ENCODE data around the gene NOVA2. TPM values are rescaled to one million over a fixed set of nuclear protein-coding genes. Genes with fewer than 3 reads are reported as not detected.

The NOVA2 gene
- total RNA-seq, 2 donors from 2014 or later: 1.5 to 3.9 TPM

- Histone ChIP-seq H3K4me3 (no peak overlapping the region), H3K27me3 (no peaks in the 10 kb centered on the region)
Measured at GRCh38 chr19:45985321-45985720, 11.7 kb upstream of the NOVA2 start.

GRCh38 chr19:45981350-45981749 is 7.7 kb upstream of the NOVA2 start:
- H3K27me3 ChIP-seq: no peaks in the 10 kb centered on the region
- no peaks in the 10 kb centered on the region for H3K36me3 ChIP-seq
- H3K4me3 ChIP-seq: no peak overlapping the region
- TF ChIP-seq, protein P1, sequence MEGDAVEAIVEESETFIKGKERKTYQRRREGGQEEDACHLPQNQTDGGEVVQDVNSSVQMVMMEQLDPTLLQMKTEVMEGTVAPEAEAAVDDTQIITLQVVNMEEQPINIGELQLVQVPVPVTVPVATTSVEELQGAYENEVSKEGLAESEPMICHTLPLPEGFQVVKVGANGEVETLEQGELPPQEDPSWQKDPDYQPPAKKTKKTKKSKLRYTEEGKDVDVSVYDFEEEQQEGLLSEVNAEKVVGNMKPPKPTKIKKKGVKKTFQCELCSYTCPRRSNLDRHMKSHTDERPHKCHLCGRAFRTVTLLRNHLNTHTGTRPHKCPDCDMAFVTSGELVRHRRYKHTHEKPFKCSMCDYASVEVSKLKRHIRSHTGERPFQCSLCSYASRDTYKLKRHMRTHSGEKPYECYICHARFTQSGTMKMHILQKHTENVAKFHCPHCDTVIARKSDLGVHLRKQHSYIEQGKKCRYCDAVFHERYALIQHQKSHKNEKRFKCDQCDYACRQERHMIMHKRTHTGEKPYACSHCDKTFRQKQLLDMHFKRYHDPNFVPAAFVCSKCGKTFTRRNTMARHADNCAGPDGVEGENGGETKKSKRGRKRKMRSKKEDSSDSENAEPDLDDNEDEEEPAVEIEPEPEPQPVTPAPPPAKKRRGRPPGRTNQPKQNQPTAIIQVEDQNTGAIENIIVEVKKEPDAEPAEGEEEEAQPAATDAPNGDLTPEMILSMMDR (IDR thresholded peaks at IDR 0.05): no peak
- H3K9me3 ChIP-seq: no peaks in the 10 kb centered on the region
- H3K4me1 ChIP-seq: no peaks in the 10 kb centered on the region
- no peak overlapping the region for H3K27ac ChIP-seq
- DNase-seq (ENCODE audit: low spot score): no peak

More at GRCh38 chr19:45985321-45985720, 11.7 kb upstream of the NOVA2 start:
- DNase-seq (ENCODE audit: low spot score): no peak
- TF ChIP-seq, protein P1 (IDR thresholded peaks at IDR 0.05): no peak
- Histone ChIP-seq H3K27ac (no peak overlapping the region), H3K9me3 (no peaks in the 10 kb centered on the region), H3K36me3 (no peaks in the 10 kb centered on the region), H3K4me1 (no peaks in the 10 kb centered on the region)

DNA sequence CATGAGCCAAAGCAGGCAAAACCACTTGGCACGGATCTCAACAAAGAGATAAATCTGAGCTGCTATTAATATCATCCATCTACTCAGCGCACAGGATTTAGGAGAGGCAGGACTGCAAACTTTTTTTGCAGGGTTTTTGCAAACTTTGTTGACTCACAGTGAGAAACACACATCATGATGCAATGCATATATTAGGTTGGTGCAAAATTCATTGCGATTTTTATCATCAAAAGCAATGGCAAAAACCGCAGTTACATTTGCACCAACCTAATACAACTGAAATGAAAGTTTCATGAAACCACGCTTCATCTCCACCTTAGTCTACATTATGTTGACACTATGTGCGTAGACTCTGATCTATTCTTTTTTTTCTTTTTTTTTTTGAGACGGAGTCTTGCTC is 4.5 kb upstream of the NOVA2 start:
- Histone ChIP-seq H3K4me1 (peaks cover 0 to under 1% of the 10 kb centered on the region in 2 donors), H3K9me3 (no peaks in the 10 kb centered on the region), H3K27me3 (peaks cover 4 to 8% of the 10 kb centered on the region in 2 donors), H3K36me3 (no peaks in the 10 kb centered on the region), H3K4me3 (no peak overlapping the region), H3K27ac (no peak overlapping the region)
- TF ChIP-seq, protein P1 (IDR thresholded peaks at IDR 0.05): no peak
- DNase-seq (ENCODE audit: low spot score): no peak

GRCh38 chr19:45976178-45976577 is 2.5 kb upstream of the NOVA2 start:
- H3K4me1 ChIP-seq: peaks cover 0 to 3% of the 10 kb centered on the region in 2 donors
- no peak overlapping the region for H3K4me3 ChIP-seq
- H3K27me3 ChIP-seq: peaks cover 4 to 16% of the 10 kb centered on the region in 2 donors
- H3K27ac ChIP-seq: no peak overlapping the region
- no peak for DNase-seq (ENCODE audit: low spot score)
- H3K9me3 ChIP-seq: no peaks in the 10 kb centered on the region
- no peaks in the 10 kb centered on the region for H3K36me3 ChIP-seq
- TF ChIP-seq, protein P1 (IDR thresholded peaks at IDR 0.05): no peak

- peaks cover 0 to 3% of the 10 kb centered on the region in 2 donors for H3K4me1 ChIP-seq
- no peak for DNase-seq (ENCODE audit: low spot score)
- H3K9me3 ChIP-seq: no peaks in the 10 kb centered on the region
- TF ChIP-seq, protein P1 (IDR thresholded peaks at IDR 0.05): no peak
- no peak overlapping the region for H3K4me3 ChIP-seq
- H3K36me3 ChIP-seq: no peaks in the 10 kb centered on the region
- H3K27ac ChIP-seq: no peak overlapping the region
- peaks cover 4 to 16% of the 10 kb centered on the region in 2 donors for H3K27me3 ChIP-seq
Measured at GRCh38 chr19:45975306-45976070, 1.8 kb upstream of the NOVA2 start.
